SK-N-SH (cell line): ENCODE results near the gene PITPNM3.

Experiments
- EP300 ChIP-seq, 2 experiments: IDR thresholded peaks; 2 replicates each; pipeline versions ENCODE4 v1.4.0 to v1.6.1; 2012; ENCODE audit warnings: borderline replicate concordance in 1 of 2, low read depth in 1 of 2, low read length in 1 of 2
- EZH2phosphoT487 ChIP-seq: fragments of 200-600 bp; sonication (generic); IDR thresholded peaks from 2 replicates; pipeline ENCODE4 v1.6.1; 2017; ENCODE audit warnings: low read depth, mixed run types, mild to moderate bottlenecking, antibody characterized with exemption, moderate library complexity, borderline replicate concordance
- FOSL2 ChIP-seq: IDR thresholded peaks from 2 replicates; pipeline ENCODE4 v1.4.0; 2012; ENCODE audit warnings: low read depth, mild to moderate bottlenecking, moderate library complexity, borderline replicate concordance
- FOXJ3 ChIP-seq: sonication (generic); formaldehyde crosslinking; IDR thresholded peaks from 2 replicates; pipeline ENCODE4 v1.5.1; 2020; ENCODE audit warnings: mild to moderate bottlenecking, missing genetic modification reagents
- RAD21 ChIP-seq: IDR thresholded peaks from 2 replicates; pipeline ENCODE4 v1.6.1; 2012; ENCODE audit warnings: mild to moderate bottlenecking, low read length
- RCOR1 ChIP-seq: fragments of 150-350 bp; IDR thresholded peaks from 2 replicates; pipeline ENCODE4 v1.6.1; 2017; ENCODE audit warnings: antibody characterized with exemption, low read length
- TCF12 ChIP-seq: IDR thresholded peaks from 2 replicates; pipeline ENCODE4 v1.4.0; 2012
- YY1 ChIP-seq: IDR thresholded peaks from 2 replicates; pipeline ENCODE4 v1.4.0; 2012; ENCODE audit warnings: low read depth, mild to moderate bottlenecking
- TF ChIP-seq, protein P1 (sequence below): fragments of 200-600 bp; sonication (generic); IDR thresholded peaks from 2 replicates; pipeline ENCODE4 v1.6.1; 2017; ENCODE audit warnings: antibody characterized with exemption, mild to moderate bottlenecking, moderate library complexity
- TF ChIP-seq, protein P2 (sequence below): IDR thresholded peaks from 2 replicates; pipeline ENCODE4; 2012
- TF ChIP-seq, protein P3 (sequence below): IDR thresholded peaks from 2 replicates; pipeline ENCODE4 v1.4.0; 2012; ENCODE audit warnings: low read depth, borderline replicate concordance
- TF ChIP-seq, protein P4 (sequence below): fragments of 150-350 bp; IDR thresholded peaks from 2 replicates; pipeline ENCODE4 v1.6.1; 2016; ENCODE audit warnings: mild to moderate bottlenecking, low read depth, low read length
- TF ChIP-seq, protein P5 (sequence below): IDR thresholded peaks from 2 replicates; pipeline ENCODE4 v1.4.0; 2012; ENCODE audit warnings: low read depth
- TF ChIP-seq, protein P6 (sequence below): IDR thresholded peaks from 2 replicates; pipeline ENCODE4 v1.4.0; 2012; ENCODE audit warnings: low read depth, borderline replicate concordance

DNA sequence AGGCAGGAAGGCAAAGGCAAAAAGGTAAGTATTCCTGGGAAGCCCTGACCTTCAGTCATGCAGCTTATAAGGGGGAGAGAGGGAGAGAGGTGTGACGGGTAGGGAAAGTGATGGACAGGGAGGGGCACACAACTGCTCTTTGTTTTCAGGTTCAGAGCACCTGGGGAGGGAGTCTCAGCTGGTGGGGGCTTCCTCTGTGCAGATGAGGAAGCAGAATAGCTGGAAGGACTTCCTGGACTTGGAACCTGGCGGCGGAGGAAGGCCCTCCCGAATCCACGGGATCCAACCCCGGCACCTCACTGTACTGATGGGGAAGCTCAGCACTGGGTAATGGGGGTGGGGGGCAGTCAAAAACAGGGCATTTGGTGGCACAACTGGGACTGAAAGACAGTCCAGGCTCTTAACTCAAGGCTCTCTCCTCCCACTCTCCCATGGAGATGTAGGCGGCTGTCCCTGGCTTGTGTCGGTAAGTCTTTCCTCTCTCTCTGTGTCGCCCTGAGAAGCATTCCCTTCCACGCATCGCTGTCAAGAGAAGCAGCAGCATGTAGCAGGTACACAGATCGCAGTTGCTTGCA, 11.9 kb upstream of the PITPNM3 start:
- TF ChIP-seq, protein P1, sequence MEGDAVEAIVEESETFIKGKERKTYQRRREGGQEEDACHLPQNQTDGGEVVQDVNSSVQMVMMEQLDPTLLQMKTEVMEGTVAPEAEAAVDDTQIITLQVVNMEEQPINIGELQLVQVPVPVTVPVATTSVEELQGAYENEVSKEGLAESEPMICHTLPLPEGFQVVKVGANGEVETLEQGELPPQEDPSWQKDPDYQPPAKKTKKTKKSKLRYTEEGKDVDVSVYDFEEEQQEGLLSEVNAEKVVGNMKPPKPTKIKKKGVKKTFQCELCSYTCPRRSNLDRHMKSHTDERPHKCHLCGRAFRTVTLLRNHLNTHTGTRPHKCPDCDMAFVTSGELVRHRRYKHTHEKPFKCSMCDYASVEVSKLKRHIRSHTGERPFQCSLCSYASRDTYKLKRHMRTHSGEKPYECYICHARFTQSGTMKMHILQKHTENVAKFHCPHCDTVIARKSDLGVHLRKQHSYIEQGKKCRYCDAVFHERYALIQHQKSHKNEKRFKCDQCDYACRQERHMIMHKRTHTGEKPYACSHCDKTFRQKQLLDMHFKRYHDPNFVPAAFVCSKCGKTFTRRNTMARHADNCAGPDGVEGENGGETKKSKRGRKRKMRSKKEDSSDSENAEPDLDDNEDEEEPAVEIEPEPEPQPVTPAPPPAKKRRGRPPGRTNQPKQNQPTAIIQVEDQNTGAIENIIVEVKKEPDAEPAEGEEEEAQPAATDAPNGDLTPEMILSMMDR = no peak
- no peak for TF ChIP-seq RAD21
- TF ChIP-seq FOXJ3 (CRISPR knock-in tag) = no peak
- TF ChIP-seq EP300 (IDR thresholded peaks at IDR 0.05; ENCODE audit: borderline replicate concordance in 1 of 2, low read depth in 1 of 2, low read length in 1 of 2) = no peak
- TF ChIP-seq, protein P2, sequence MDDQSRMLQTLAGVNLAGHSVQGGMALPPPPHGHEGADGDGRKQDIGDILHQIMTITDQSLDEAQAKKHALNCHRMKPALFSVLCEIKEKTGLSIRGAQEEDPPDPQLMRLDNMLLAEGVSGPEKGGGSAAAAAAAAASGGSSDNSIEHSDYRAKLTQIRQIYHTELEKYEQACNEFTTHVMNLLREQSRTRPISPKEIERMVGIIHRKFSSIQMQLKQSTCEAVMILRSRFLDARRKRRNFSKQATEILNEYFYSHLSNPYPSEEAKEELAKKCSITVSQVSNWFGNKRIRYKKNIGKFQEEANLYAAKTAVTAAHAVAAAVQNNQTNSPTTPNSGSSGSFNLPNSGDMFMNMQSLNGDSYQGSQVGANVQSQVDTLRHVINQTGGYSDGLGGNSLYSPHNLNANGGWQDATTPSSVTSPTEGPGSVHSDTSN = no peak
- TF ChIP-seq EZH2phosphoT487 = no peak
- TF ChIP-seq, protein P3, sequence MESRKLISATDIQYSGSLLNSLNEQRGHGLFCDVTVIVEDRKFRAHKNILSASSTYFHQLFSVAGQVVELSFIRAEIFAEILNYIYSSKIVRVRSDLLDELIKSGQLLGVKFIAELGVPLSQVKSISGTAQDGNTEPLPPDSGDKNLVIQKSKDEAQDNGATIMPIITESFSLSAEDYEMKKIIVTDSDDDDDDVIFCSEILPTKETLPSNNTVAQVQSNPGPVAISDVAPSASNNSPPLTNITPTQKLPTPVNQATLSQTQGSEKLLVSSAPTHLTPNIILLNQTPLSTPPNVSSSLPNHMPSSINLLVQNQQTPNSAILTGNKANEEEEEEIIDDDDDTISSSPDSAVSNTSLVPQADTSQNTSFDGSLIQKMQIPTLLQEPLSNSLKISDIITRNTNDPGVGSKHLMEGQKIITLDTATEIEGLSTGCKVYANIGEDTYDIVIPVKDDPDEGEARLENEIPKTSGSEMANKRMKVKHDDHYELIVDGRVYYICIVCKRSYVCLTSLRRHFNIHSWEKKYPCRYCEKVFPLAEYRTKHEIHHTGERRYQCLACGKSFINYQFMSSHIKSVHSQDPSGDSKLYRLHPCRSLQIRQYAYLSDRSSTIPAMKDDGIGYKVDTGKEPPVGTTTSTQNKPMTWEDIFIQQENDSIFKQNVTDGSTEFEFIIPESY = no peak
- TF ChIP-seq RCOR1 = no peak
- TF ChIP-seq, protein P4, sequence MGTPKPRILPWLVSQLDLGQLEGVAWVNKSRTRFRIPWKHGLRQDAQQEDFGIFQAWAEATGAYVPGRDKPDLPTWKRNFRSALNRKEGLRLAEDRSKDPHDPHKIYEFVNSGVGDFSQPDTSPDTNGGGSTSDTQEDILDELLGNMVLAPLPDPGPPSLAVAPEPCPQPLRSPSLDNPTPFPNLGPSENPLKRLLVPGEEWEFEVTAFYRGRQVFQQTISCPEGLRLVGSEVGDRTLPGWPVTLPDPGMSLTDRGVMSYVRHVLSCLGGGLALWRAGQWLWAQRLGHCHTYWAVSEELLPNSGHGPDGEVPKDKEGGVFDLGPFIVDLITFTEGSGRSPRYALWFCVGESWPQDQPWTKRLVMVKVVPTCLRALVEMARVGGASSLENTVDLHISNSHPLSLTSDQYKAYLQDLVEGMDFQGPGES = no peak
- TF ChIP-seq, protein P5, sequence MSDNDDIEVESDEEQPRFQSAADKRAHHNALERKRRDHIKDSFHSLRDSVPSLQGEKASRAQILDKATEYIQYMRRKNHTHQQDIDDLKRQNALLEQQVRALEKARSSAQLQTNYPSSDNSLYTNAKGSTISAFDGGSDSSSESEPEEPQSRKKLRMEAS = no peak
- no peak for TF ChIP-seq YY1
- TF ChIP-seq, protein P6, sequence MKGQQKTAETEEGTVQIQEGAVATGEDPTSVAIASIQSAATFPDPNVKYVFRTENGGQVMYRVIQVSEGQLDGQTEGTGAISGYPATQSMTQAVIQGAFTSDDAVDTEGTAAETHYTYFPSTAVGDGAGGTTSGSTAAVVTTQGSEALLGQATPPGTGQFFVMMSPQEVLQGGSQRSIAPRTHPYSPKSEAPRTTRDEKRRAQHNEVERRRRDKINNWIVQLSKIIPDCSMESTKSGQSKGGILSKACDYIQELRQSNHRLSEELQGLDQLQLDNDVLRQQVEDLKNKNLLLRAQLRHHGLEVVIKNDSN = no peak
- no peak for TF ChIP-seq FOSL2
- TF ChIP-seq TCF12 = no peak
